Neuronal stem cell (in vitro differentiated cells): Measurements from ENCODE around the gene ODAD4.

Experiments used
- DNase-seq: peaks from one replicate; pipeline ENCODE4 v3.0.0-alpha.2; 2013; ENCODE audit warnings: low spot score
- H2AFZ ChIP-seq: one replicate; pipeline ENCODE4 v1.6.1; 2013; ENCODE audit warnings: mild to moderate bottlenecking, low read length, inconsistent platforms
- H2AK5ac ChIP-seq: 2 replicates; pipeline ENCODE4 v1.6.1; 2013; ENCODE audit warnings: low read depth, mild to moderate bottlenecking, inconsistent platforms, low read length, moderate library complexity, mixed read lengths
- H2BK120ac ChIP-seq: 2 replicates; pipeline ENCODE4 v1.6.1; 2013; ENCODE audit warnings: low read depth, mild to moderate bottlenecking, inconsistent platforms, low read length, moderate library complexity, mixed read lengths
- H2BK12ac ChIP-seq: one replicate; pipeline ENCODE4 v1.6.1; 2013; ENCODE audit warnings: low read length, inconsistent platforms
- H2BK15ac ChIP-seq: 2 replicates; pipeline ENCODE4 v1.6.1; 2013; ENCODE audit warnings: mild to moderate bottlenecking, low read length, inconsistent platforms, mixed read lengths
- H2BK5ac ChIP-seq: one replicate; pipeline ENCODE4 v1.6.1; 2013; ENCODE audit warnings: inconsistent platforms, mild to moderate bottlenecking, low read length, moderate library complexity
- H3K14ac ChIP-seq: one replicate; pipeline ENCODE4 v1.6.1; 2013; ENCODE audit warnings: low read length, inconsistent platforms
- H3K18ac ChIP-seq: 2 replicates; pipeline ENCODE4 v1.6.1; 2013; ENCODE audit warnings: low read length, inconsistent platforms
- H3K23ac ChIP-seq: 2 replicates; pipeline ENCODE4 v1.6.1; 2013; ENCODE audit warnings: low read depth, mild to moderate bottlenecking, mixed read lengths, low read length, inconsistent platforms; ENCODE audit not compliant: poor library complexity
- H3K27ac ChIP-seq: replicated peaks from 3 replicates; pipeline ENCODE4 v1.5.1; 2013; ENCODE audit warnings: low read length, inconsistent platforms
- H3K27me3 ChIP-seq, 3 experiments: 2 replicates each; pipeline ENCODE4 v1.6.1; 2013; ENCODE audit warnings: low read length in 3 of 3, mild to moderate bottlenecking in 2 of 3, inconsistent platforms in 1 of 3, low read depth in 1 of 3, mixed read lengths in 1 of 3, moderate library complexity in 1 of 3; ENCODE audit not compliant: control insufficient read depth in 3 of 3, insufficient read depth in 3 of 3
- H3K36me3 ChIP-seq, 2 donors: replicated peaks in 1 of 2; 2 replicates each; pipeline ENCODE4 v1.6.1; 2013; ENCODE audit warnings: low read length in 2 of 2; ENCODE audit not compliant: control insufficient read depth in 2 of 2, insufficient read depth in 2 of 2
- H3K4ac ChIP-seq: 2 replicates; pipeline ENCODE4 v1.6.1; 2013; ENCODE audit warnings: inconsistent platforms, mild to moderate bottlenecking, low read length, moderate library complexity
- H3K4me1 ChIP-seq, 2 donors: 1 replicate in 1 of 2; 2 replicates in 1 of 2; pipeline ENCODE4 v1.6.1; 2013; ENCODE audit warnings: low read length in 2 of 2, low read depth in 1 of 2; ENCODE audit not compliant: control insufficient read depth in 2 of 2, insufficient read depth in 1 of 2
- H3K4me2 ChIP-seq: one replicate; pipeline ENCODE4 v1.6.1; 2013; ENCODE audit warnings: mild to moderate bottlenecking, low read length, inconsistent platforms; ENCODE audit not compliant: insufficient read depth, poor library complexity, severe bottlenecking
- H3K4me3 ChIP-seq, 2 donors: 2 replicates each; pipeline ENCODE4 v1.5.1; 2013; ENCODE audit warnings: low read length in 2 of 2, mild to moderate bottlenecking in 2 of 2, inconsistent platforms in 1 of 2, moderate library complexity in 1 of 2
- H3K79me1 ChIP-seq: one replicate; pipeline ENCODE4 v1.6.1; 2013; ENCODE audit warnings: low read depth, mild to moderate bottlenecking, inconsistent platforms, low read length, moderate library complexity
- H3K9ac ChIP-seq: one replicate; pipeline ENCODE4 v1.6.1; 2013; ENCODE audit warnings: mild to moderate bottlenecking, low read depth, low read length, inconsistent platforms; ENCODE audit not compliant: poor library complexity
- H3K9me3 ChIP-seq, 2 donors: replicated peaks in 1 of 2; 2 replicates each; pipeline versions ENCODE3 to v1.6.1; 2013; ENCODE audit warnings: low read length in 2 of 2, mild to moderate bottlenecking in 2 of 2, inconsistent platforms in 1 of 2, low read depth in 1 of 2, mixed read lengths in 1 of 2, moderate library complexity in 1 of 2; ENCODE audit not compliant: control insufficient read depth in 2 of 2, insufficient read depth in 1 of 2
- H4K8ac ChIP-seq: one replicate; pipeline ENCODE4 v1.6.1; 2013; ENCODE audit warnings: low read depth, mild to moderate bottlenecking, inconsistent platforms, low read length, moderate library complexity
- H4K91ac ChIP-seq: one replicate; pipeline ENCODE4 v1.6.1; 2013; ENCODE audit warnings: low read length, low read depth, mild to moderate bottlenecking, inconsistent platforms; ENCODE audit not compliant: poor library complexity
- WGBS, 2 donors: extraction: QIAGEN DNeasy Blood & Tissue Kit; methylation state at CpG; one replicate each; pipeline ENCODE4 v1.1.7; 2013; ENCODE audit warnings: missing lambda C conversion rate in 2 of 2, mixed read lengths in 1 of 2; ENCODE audit not compliant: insufficient read length in 2 of 2, insufficient replicate concordance in 1 of 2; ENCODE audit errors: extremely low coverage in 2 of 2; 5-methylcytosine and 5-hydroxymethylcytosine counted together

ODAD4 gene

GRCh38 chr17:41941168-41941567 lies 10.8 kb downstream of the ODAD4 start:
- H3K23ac ChIP-seq = no peak overlapping the region
- H2AK5ac ChIP-seq = no peak overlapping the region
- H4K8ac ChIP-seq = no peak overlapping the region
- H3K4me2 ChIP-seq = no peak overlapping the region
- no peak overlapping the region for H4K91ac ChIP-seq
- H2BK12ac ChIP-seq = no peak overlapping the region
- no peak overlapping the region for H3K27ac ChIP-seq
- H3K4me1 ChIP-seq = no peaks in the 10 kb centered on the region
- H3K36me3 ChIP-seq = peaks cover 12 to 39% of the 10 kb centered on the region in 2 donors
- no CpG with 5 or more reads among the region's 5 CpGs for whole genome bisulfite sequencing, 2 donors
- no peak overlapping the region for H3K4ac ChIP-seq
- H3K9ac ChIP-seq = no peak overlapping the region
- no peak overlapping the region for H2AFZ ChIP-seq
- H3K18ac ChIP-seq = no peak overlapping the region
- no peaks in the 10 kb centered on the region for H3K27me3 ChIP-seq
- H3K4me3 ChIP-seq = no peak overlapping the region
- no peak overlapping the region for H3K14ac ChIP-seq
- H2BK5ac ChIP-seq = no peak overlapping the region
- no peak for DNase-seq
- no peaks in the 10 kb centered on the region for H3K79me1 ChIP-seq
- H2BK15ac ChIP-seq = no peak overlapping the region
- no peaks in the 10 kb centered on the region for H3K9me3 ChIP-seq
- no peak overlapping the region for H2BK120ac ChIP-seq

GRCh38 chr17:41942626-41943373 lies 12.4 kb downstream of the ODAD4 start:
- Histone ChIP-seq H2BK120ac (peak overlapping the region; percentile 47), H2BK12ac (no peak overlapping the region), H2BK15ac (no peak overlapping the region), H2AK5ac (no peak overlapping the region), H3K9me3 (no peaks in the 10 kb centered on the region), H3K27me3 (no peaks in the 10 kb centered on the region), H3K79me1 (no peaks in the 10 kb centered on the region), H4K8ac (peak overlapping the region; percentile 72), H3K36me3 (peaks cover 6 to 24% of the 10 kb centered on the region in 2 donors), H3K4me3 (no peak overlapping the region), H3K27ac (no peak overlapping the region), H3K4ac (peak overlapping the region; percentile 37), H2AFZ (no peak overlapping the region), H3K9ac (peak overlapping the region; percentile 63), H3K4me2 (no peak overlapping the region), H2BK5ac (no peak overlapping the region), H3K18ac (no peak overlapping the region), H3K4me1 (no peaks in the 10 kb centered on the region), H3K14ac (peak overlapping the region; percentile 84), H4K91ac (no peak overlapping the region), H3K23ac (no peak overlapping the region)
- DNase-seq = no peak
- WGBS, 2 donors = no CpG with 5 or more reads among the region's 8 CpGs

- DNase-seq = no peak
- Histone ChIP-seq H2AK5ac (no peak overlapping the region), H3K4me2 (no peak overlapping the region), H3K27ac (no peak overlapping the region), H2BK5ac (no peak overlapping the region), H2BK15ac (no peak overlapping the region), H3K18ac (no peak overlapping the region), H3K9me3 (no peaks in the 10 kb centered on the region), H2BK12ac (no peak overlapping the region), H4K8ac (no peak overlapping the region), H3K14ac (no peak overlapping the region), H3K79me1 (no peaks in the 10 kb centered on the region), H2AFZ (no peak overlapping the region), H4K91ac (no peak overlapping the region), H3K4ac (no peak overlapping the region), H3K23ac (no peak overlapping the region), H3K27me3 (no peaks in the 10 kb centered on the region), H3K36me3 (peaks cover 5 to 21% of the 10 kb centered on the region in 2 donors), H3K9ac (no peak overlapping the region), H3K4me3 (no peak overlapping the region), H2BK120ac (no peak overlapping the region), H3K4me1 (no peaks in the 10 kb centered on the region)
- WGBS, 2 donors = no CpG with 5 or more reads among the region's 3 CpGs
Observed at GRCh38 chr17:41943492-41943891, 13.1 kb downstream of the ODAD4 start.

- no CpG with 5 or more reads among the region's 3 CpGs for WGBS, 2 donors
- no peak overlapping the region for H4K91ac ChIP-seq
- H2AK5ac ChIP-seq = no peak overlapping the region
- no peaks in the 10 kb centered on the region for H3K4me1 ChIP-seq
- DNase-seq = no peak
- no peak overlapping the region for H2BK120ac ChIP-seq
- no peak overlapping the region for H2BK5ac ChIP-seq
- H3K4ac ChIP-seq = no peak overlapping the region
- no peak overlapping the region for H3K23ac ChIP-seq
- no peak overlapping the region for H2AFZ ChIP-seq
- H3K27me3 ChIP-seq = no peaks in the 10 kb centered on the region
- no peak overlapping the region for H3K9ac ChIP-seq
- H2BK15ac ChIP-seq = no peak overlapping the region
- H3K27ac ChIP-seq = no peak overlapping the region
- no peak overlapping the region for H3K18ac ChIP-seq
- no peak overlapping the region for H3K4me3 ChIP-seq
- no peaks in the 10 kb centered on the region for H3K79me1 ChIP-seq
- H3K9me3 ChIP-seq = no peaks in the 10 kb centered on the region
- H4K8ac ChIP-seq = no peak overlapping the region
- H3K4me2 ChIP-seq = no peak overlapping the region
- peaks cover 6 to 18% of the 10 kb centered on the region in 2 donors for H3K36me3 ChIP-seq
- no peak overlapping the region for H2BK12ac ChIP-seq
- no peak overlapping the region for H3K14ac ChIP-seq
Observed at GRCh38 chr17:41944943-41945342, 14.5 kb downstream of the ODAD4 start.
